NCI-H446 treated with DMSO at 0.1 percent for 48 hours (cell line): Measurements from ENCODE around the gene TNMD.
A peak's percentile ranks its signal among the peaks of the same experiment; 100 is the strongest.

Source experiments
- DNase-seq: peaks from one replicate; lab custom pipeline; 2025; lab: John Stamatoyannopoulos, UW

Gene TNMD

DNA sequence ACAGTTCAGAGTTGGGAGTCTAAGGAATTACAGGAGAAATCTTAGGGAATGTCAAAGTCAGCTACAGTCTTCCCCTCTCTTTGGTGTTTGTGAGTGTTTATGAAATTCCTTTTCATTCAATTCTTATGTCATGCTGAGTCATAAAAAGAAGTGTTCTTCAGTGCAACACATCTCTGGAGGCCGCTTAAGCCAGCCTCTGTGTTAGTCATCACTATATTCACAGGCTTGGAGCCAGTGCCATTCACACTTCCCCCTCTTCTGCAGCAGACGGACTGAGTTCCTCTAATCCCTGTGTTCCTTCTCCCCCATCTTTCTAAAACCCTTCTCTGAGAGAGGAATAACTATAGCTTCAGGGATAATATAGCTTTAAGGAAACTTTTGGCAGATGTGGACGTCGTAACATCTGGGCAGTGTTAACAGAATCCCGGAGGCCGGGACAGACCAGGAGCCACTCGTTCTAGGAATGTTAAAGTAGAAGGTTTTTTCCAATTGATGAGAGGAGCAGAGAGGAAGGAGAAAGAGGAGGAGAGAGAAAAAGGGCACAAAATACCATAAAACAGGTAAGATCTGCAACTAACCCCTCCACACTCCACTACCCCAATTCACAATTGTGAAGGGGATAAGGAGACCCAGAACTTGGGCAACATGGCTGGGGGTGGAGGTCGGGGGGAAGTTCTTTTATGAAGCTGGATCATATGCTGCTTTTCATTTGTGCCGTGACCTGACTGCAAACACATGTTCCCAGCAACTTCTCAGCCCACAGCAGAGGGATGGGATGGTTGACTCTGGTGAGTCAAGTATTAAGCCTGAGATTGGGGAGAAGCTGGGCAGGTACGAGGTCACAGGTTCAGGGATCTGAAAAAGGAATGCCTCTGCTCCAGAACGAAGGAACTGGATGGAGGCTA lies 59.5 kb downstream of the TNMD start, which contains the start of gene SRPX2:
Gene SRPX2 (plus strand): TSS at position 244 of the 905 bp plus-strand sequence. CDS start 2,124 bp downstream, outside the sequence.
- peak; percentile 3 for DNase-seq

- no peak for DNase-seq
Measured at GRCh38 chrX:100645106-100645505, 60.4 kb downstream of the TNMD start.

- no peak for DNase-seq
Measured at GRCh38 chrX:100647095-100647494, 62.4 kb downstream of the TNMD start.

DNA sequence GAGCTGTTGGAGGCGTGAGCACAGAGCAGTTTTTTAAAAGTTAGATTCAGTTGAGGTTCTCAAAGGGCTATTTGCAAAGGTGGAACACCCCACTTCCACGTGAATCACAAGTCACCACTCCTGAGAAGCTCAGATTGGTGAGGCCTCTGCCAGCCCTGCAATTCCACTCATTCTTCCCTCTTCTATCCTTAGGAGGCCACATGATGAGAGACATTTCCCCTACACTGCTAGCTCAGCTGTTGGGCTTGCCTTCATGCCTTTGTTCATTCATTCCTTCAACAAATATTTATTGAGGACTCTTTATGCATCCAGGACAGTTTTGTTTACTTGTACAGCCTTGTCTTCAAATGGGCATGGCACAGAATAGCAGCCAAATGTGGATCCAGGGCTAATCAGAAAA lies 63.0 kb downstream of the TNMD start:
- DNase-seq: no peak

DNA sequence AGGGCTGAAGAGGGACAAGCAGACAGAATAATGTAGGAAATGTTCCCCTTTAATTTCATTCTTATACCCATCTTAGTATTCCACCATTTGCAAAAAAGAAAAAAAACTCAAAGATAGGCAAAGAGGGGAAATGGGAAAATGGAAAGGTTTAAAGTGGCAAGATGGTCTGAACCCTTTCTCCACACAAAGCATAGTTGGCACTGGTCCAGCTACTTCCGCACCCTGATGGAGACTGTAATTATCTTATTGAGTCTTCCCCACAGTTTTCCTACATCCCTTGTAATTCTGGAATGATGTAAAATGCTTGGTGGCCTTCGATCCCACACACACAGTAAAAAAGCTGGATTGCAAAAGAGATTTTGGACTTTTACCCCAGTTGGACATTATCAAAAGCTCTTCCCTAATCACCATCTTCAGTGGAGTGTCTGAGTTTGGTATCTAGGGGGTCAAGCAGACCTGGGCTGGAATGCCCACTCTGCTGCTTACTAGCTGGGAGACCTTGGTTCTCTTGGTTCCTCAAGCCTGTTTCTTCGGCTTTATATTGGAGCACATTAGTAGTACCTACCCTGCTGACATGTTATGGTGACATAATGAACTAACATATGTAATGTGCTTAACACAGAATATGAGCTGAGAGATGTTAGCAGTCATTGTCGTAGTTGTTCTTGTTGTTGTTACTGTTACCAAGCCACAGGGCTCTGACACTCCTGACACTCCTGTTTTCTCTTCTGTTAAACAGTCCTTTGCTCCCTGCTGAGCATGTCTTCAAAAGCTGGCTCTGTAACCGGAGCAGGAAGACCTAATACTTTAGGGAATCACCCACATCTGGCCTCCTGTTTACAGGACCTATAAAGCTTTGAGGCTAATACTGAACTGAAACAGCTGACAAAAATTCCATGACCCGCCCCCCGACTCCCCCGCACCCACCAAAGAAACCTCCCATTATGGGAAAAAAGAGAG lies 64.0 kb downstream of the TNMD start:
- no peak for DNase-seq
